Heart right ventricle (tissue), 16 donors: Measurements from ENCODE around the gene EPHA8. TPM values are rescaled to one million over a fixed set of nuclear protein-coding genes. Genes with fewer than 3 reads are reported as not detected.

Experiments
- ATAC-seq, 8 donors: fragments of 200-7000 bp; cut with Tn5 transposase; one replicate each; pipeline ENCODE4 v1.9.1; 2020; ENCODE audit warnings: mild to moderate bottlenecking in 8 of 8, moderate library complexity in 8 of 8, moderate number of reproducible peaks in 1 of 8
- DNase-seq, 2 donors: peaks; one replicate each; pipeline ENCODE4 v3.0.0-alpha.2; 2020
- H3K27ac ChIP-seq, 10 donors: fragments of 200-600 bp; sonication (generic) in 2 of 10; one replicate each; pipeline versions ENCODE4 v1.5.0 to v1.8.0; 2020 to 2022; ENCODE audit warnings: mild to moderate bottlenecking in 3 of 10
- H3K27me3 ChIP-seq, 7 donors: fragments of 200-600 bp; one replicate each; pipeline ENCODE4 v1.8.0; 2021 to 2022; ENCODE audit warnings: mild to moderate bottlenecking in 2 of 7
- H3K36me3 ChIP-seq, 9 donors: fragments of 200-600 bp; sonication (generic) in 1 of 9; one replicate each; pipeline versions ENCODE4 v1.5.0 to v1.8.0; 2020 to 2022; ENCODE audit warnings: mild to moderate bottlenecking in 2 of 9
- H3K4me1 ChIP-seq, 9 donors: fragments of 200-600 bp; sonication (generic) in 1 of 9; one replicate each; pipeline versions ENCODE4 v1.5.0 to v1.8.0; 2020 to 2022; ENCODE audit warnings: mild to moderate bottlenecking in 4 of 9
- H3K4me3 ChIP-seq, 10 donors: fragments of 200-600 bp; sonication (generic) in 2 of 10; one replicate each; pipeline versions ENCODE4 v1.5.0 to v1.8.0; 2020 to 2022; ENCODE audit warnings: mild to moderate bottlenecking in 7 of 10, moderate library complexity in 2 of 10
- H3K9me3 ChIP-seq, 11 donors: fragments of 200-600 bp in 10 of 11; sonication (generic) in 2 of 11; one replicate each; pipeline versions ENCODE4 v1.5.0 to v1.8.0; 2013 to 2022; ENCODE audit warnings: mild to moderate bottlenecking in 2 of 11, control low read depth in 1 of 11, moderate library complexity in 1 of 11
- CTCF ChIP-seq, 9 donors: fragments of 200-600 bp; sonication (generic) in 2 of 9; IDR thresholded peaks; one replicate each; pipeline versions ENCODE4 v1.5.0 to v1.8.0; 2021 to 2022; ENCODE audit warnings: antibody characterized with exemption in 9 of 9, mild to moderate bottlenecking in 5 of 9, moderate library complexity in 1 of 9
- WGBS, 2 donors: extraction: QIAGEN DNeasy Blood & Tissue Kit; methylation state at CpG; one replicate each; pipeline ENCODE4 v1.1.7; 2013; ENCODE audit warnings: inconsistent platforms in 1 of 2; 5-methylcytosine and 5-hydroxymethylcytosine counted together
- intact Hi-C, 10 donors: fragments of 100-400 bp; cut with DNase I; formaldehyde crosslinking; loops; one replicate each; pipeline versions ENCODE4 v1.11.1 to v1.14.2; 2022
- polyA plus RNA-seq, 2 donors: library from polyadenylated mRNA; stranded (reverse); fragments of 200-250 nt; gene quantifications; one replicate each; pipeline ENCODE4 v1.2.3, GENCODE V29; 2013
- total RNA-seq, 10 donors: library from RNA; stranded (reverse); fragmentation: NEBNext Ultra II Directional in 3 of 10; extraction: Animal tissue kit (Norgen Biotek cat#: 25700) in 3 of 10; gene quantifications; one replicate each; pipeline versions ENCODE4 v1.2.1 to v1.2.4, GENCODE V29; 2021 to 2023
- donor health status: Arrhythmogenic right ventricular cardiomyopathy.
- donor health status: ischemic (EF 13 %, LVEDD 7.1; RV severe dilation, severe dysfunction).
- donor health status: healthy with polysubstance abuse.
- donor health status: DM: no; HTN: yes; CAD: no.
- donor health status: DM: no; HTN: no; CAD: no.
- donor health status: ischemic (EF 25% LVEDD 6.9; RV normal size, moderate dysfunction).
- donor health status: ischemic (EF 25% LVEDD 5.7; RV mildly dilated, moderate dysfunction).
- donor health status: healthy.
- donor health status: DM: yes; HTN: yes; CAD: no.
- donor health status: Ischemic cardiomyopathy.
- donor health status: ischemic (EF 35%, LVEDD 5.7; RV mildly dilated, moderate dysfunction).
- donor health status: nonischemic (EF 11% LVEDD 7.7; RV severe dilation, severe dysfunction).
- donor health status: DM: yes; HTN: yes; CAD: no.
- donor health status: PGD.
- donor health status: ischemic (EF 29% LVEDD 5.4; RV normal size, mild dysfunction).
- donor health status: nonischemic (EF 23%, LVEDD 6.1; RV moderate dilation, normal function).

EPHA8 gene
- total and polyA plus RNA-seq, 12 donors = 0.12 to 0.30 TPM; not detected in 10

- ATAC-seq (peak in 1 of 8 donors; percentile 19), DNase-seq (no peak)
- peaks cover 0 to 13% (median 3%) of the 10 kb centered on the region in 9 donors for H3K4me1 ChIP-seq
- H3K36me3 ChIP-seq = peaks cover 0 to 8% (median 0%) of the 10 kb centered on the region in 9 donors
- H3K27ac ChIP-seq = peak overlapping the region in 5 of 10 donors; percentile 25 to 86 (median 37)
- 82 to 84% methylated on average over 10 to 12 of the region's 12 CpGs for WGBS, 2 donors
- H3K4me3 ChIP-seq = peak overlapping the region in 8 of 10 donors; percentile 5 to 55 (median 30)
- no peaks in the 10 kb centered on the region for H3K9me3 ChIP-seq
- H3K27me3 ChIP-seq = peaks cover 0 to 21% (median 13%) of the 10 kb centered on the region in 7 donors
- intact Hi-C loops = loop anchor here in 7 of 10 donors (2.0 to 10.0 kb wide), 7 partner anchors 109 to 539 kb away; no protein-coding TSS in a partner anchor
- no peak for TF ChIP-seq CTCF (IDR thresholded peaks at IDR 0.05)
These were observed 80.6 kb downstream of the EPHA8 start for GRCh38 chr1:22643928-22644327.

GRCh38 chr1:22645931-22646330 is 82.6 kb downstream of the EPHA8 start:
- peaks cover 0 to 13% (median 3%) of the 10 kb centered on the region in 9 donors for H3K4me1 ChIP-seq
- H3K27ac ChIP-seq = peak overlapping the region in 1 of 10 donors; percentile 86
- ATAC-seq = no peak
- TF ChIP-seq CTCF (IDR thresholded peaks at IDR 0.05) = no peak
- H3K27me3 ChIP-seq = peaks cover 0 to 16% (median 9%) of the 10 kb centered on the region in 7 donors
- DNase-seq = no peak
- 67 to 72% methylated on average over 7 of the region's 7 CpGs for WGBS, 2 donors
- H3K4me3 ChIP-seq = peak overlapping the region in 4 of 10 donors; percentile 5 to 55 (median 28)
- intact Hi-C loops = loop anchor here in 3 of 10 donors (10.0 kb wide), 4 partner anchors 111 to 541 kb away; no protein-coding TSS in a partner anchor
- H3K9me3 ChIP-seq = no peaks in the 10 kb centered on the region
- peaks cover 0 to 6% (median 0%) of the 10 kb centered on the region in 9 donors for H3K36me3 ChIP-seq

- intact Hi-C loops = loop anchor here in 3 of 10 donors (10.0 kb wide), 4 partner anchors 112 to 542 kb away; no protein-coding TSS in a partner anchor
- Histone ChIP-seq H3K27me3 (peaks cover 0 to 13% (median 8%) of the 10 kb centered on the region in 7 donors), H3K4me3 (peak overlapping the region in 2 of 10 donors; percentile 17 to 55), H3K4me1 (peaks cover 0 to 13% (median 3%) of the 10 kb centered on the region in 9 donors), H3K9me3 (no peaks in the 10 kb centered on the region), H3K36me3 (peaks cover 0 to 6% (median 0%) of the 10 kb centered on the region in 9 donors), H3K27ac (peak overlapping the region in 1 of 10 donors; percentile 86)
- no peak for ATAC-seq
- WGBS, 2 donors = 0 to 97% methylated on average over 1 of the region's 1 CpG
- no peak for TF ChIP-seq CTCF (IDR thresholded peaks at IDR 0.05)
- no peak for DNase-seq
These were observed 83.1 kb downstream of the EPHA8 start for GRCh38 chr1:22646384-22646783.

GRCh38 chr1:22650089-22650693 is 86.9 kb downstream of the EPHA8 start:
- H3K27me3 ChIP-seq = peaks cover 0 to 25% (median 12%) of the 10 kb centered on the region in 7 donors
- intact Hi-C loops = no loop called here
- no peaks in the 10 kb centered on the region for H3K4me1 ChIP-seq
- WGBS, 2 donors = 88 to 92% methylated on average over 13 of the region's 13 CpGs
- no peaks in the 10 kb centered on the region for H3K9me3 ChIP-seq
- DNase-seq (no peak), ATAC-seq (no peak)
- no peak for TF ChIP-seq CTCF (IDR thresholded peaks at IDR 0.05)
- peaks cover 0 to 10% (median 0%) of the 10 kb centered on the region in 9 donors for H3K36me3 ChIP-seq
- no peak overlapping the region for H3K4me3 ChIP-seq
- H3K27ac ChIP-seq = no peak overlapping the region
